T-helper 1 cell (primary cell): ENCODE data around the gene CELA2B.
"Not testable (repeated sequence)": the region's sequence is repeated elsewhere in the genome, so short reads cannot be mapped to it uniquely, and the experiment has no call there.

Experiments
- DNase-seq, 5 donors: peaks; one replicate each; pipeline ENCODE4 v3.0.0-alpha.2; 2012 to 2020
- total RNA-seq, 4 donors: gene quantifications; one replicate each; lab custom pipeline; 2026; lab: John Stamatoyannopoulos, UW

CELA2B gene
- 0 to 0.15 (median 0.06) reads per million in 4 donors for total RNA-seq

- no peak for DNase-seq
These were observed at the start of gene CELA2B for GRCh38 chr1:15475752-15476314. Gene CELA2B, plus strand, starts transcription at chr1:15476104. Its CDS starts 22 bp downstream, at chr1:15476126.

- DNase-seq, result no peak
These were observed 49.2 kb upstream of the CELA2B start for GRCh38 chr1:15426492-15427279.

GRCh38 chr1:15427280-15427666 lies 48.6 kb upstream of the CELA2B start:
- DNase-seq, result no peak

GRCh38 chr1:15428252-15428651 lies 47.7 kb upstream of the CELA2B start:
- DNase-seq, result not testable (repeated sequence)

- DNase-seq, result no peak
These were observed 47.0 kb upstream of the CELA2B start for GRCh38 chr1:15428815-15429435.

GRCh38 chr1:15429701-15430149 lies 46.2 kb upstream of the CELA2B start:
- no peak for DNase-seq

GRCh38 chr1:15430787-15431570 lies 44.9 kb upstream of the CELA2B start:
- peak; percentile 38 to 63 (median 56) for DNase-seq

- DNase-seq, result no peak
These were observed 44.3 kb upstream of the CELA2B start for GRCh38 chr1:15431571-15431948.

- no peak for DNase-seq
These were observed 43.6 kb upstream of the CELA2B start for GRCh38 chr1:15432324-15432723.

GRCh38 chr1:15433471-15433870 lies 42.4 kb upstream of the CELA2B start:
- no peak for DNase-seq

- not testable (repeated sequence) for DNase-seq
These were observed 41.2 kb upstream of the CELA2B start for GRCh38 chr1:15434739-15435138.

- no peak for DNase-seq
These were observed 40.4 kb upstream of the CELA2B start for GRCh38 chr1:15435239-15436077.

GRCh38 chr1:15436881-15437442 lies 38.9 kb upstream of the CELA2B start:
- DNase-seq, result no peak

GRCh38 chr1:15439325-15439724 lies 36.6 kb upstream of the CELA2B start:
- no peak for DNase-seq

- no peak for DNase-seq
These were observed 35.5 kb upstream of the CELA2B start for GRCh38 chr1:15440357-15440756.

- DNase-seq, result no peak
These were observed 34.7 kb upstream of the CELA2B start for GRCh38 chr1:15441247-15441646.

GRCh38 chr1:15442119-15442518 lies 33.8 kb upstream of the CELA2B start:
- DNase-seq, result no peak

GRCh38 chr1:15442759-15443158 lies 33.1 kb upstream of the CELA2B start:
- no peak for DNase-seq

- no peak for DNase-seq
These were observed 32.6 kb upstream of the CELA2B start for GRCh38 chr1:15443281-15443680.

GRCh38 chr1:15444468-15445389 lies 31.2 kb upstream of the CELA2B start:
- DNase-seq, result no peak
